Measurements from ENCODE around the gene PSMA2. TPM values are rescaled to one million over a fixed set of nuclear protein-coding genes. Genes with fewer than 3 reads are reported as not detected.

PSMA2 gene
- total and polyA plus RNA-seq, 2 donors (not counting 3 experiments of a cell fraction or from before 2014, with no cell fraction given): 107 to 118 TPM

DNA sequence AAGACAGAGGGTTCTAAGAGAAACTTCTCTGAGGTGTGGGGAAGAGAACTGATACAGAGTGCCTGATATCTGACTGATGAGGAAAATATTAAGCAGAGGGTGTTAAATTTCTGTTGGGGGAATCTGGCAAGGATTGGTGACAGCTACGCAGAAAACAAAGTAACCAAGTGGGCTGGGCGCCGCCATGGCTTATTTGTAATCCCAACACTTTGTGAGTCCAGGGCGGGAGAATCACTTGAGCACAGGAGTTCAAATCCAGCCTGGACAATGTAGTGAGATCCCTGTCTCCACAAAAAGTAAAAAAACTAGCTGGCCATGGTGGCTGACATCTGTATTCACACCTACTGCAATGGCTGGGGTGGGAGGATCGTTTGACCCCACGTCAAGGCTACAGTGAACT, 18.0 kb downstream of the PSMA2 start:
- TF ChIP-seq, protein P1, sequence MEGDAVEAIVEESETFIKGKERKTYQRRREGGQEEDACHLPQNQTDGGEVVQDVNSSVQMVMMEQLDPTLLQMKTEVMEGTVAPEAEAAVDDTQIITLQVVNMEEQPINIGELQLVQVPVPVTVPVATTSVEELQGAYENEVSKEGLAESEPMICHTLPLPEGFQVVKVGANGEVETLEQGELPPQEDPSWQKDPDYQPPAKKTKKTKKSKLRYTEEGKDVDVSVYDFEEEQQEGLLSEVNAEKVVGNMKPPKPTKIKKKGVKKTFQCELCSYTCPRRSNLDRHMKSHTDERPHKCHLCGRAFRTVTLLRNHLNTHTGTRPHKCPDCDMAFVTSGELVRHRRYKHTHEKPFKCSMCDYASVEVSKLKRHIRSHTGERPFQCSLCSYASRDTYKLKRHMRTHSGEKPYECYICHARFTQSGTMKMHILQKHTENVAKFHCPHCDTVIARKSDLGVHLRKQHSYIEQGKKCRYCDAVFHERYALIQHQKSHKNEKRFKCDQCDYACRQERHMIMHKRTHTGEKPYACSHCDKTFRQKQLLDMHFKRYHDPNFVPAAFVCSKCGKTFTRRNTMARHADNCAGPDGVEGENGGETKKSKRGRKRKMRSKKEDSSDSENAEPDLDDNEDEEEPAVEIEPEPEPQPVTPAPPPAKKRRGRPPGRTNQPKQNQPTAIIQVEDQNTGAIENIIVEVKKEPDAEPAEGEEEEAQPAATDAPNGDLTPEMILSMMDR (IDR thresholded peaks at IDR 0.05; ENCODE audit: extremely low read depth in 1 of 2, insufficient read depth in 1 of 2, low read depth in 1 of 2, low read length in 2 of 2): no peak
- TF ChIP-seq GATA2 (IDR thresholded peaks at IDR 0.05; ENCODE audit: insufficient read depth, insufficient read length, low read depth, low read length) (no peak), POLR2AphosphoS5 (IDR thresholded peaks at IDR 0.05; ENCODE audit: insufficient read depth, low read depth, low read length) (no peak), MYC (IDR thresholded peaks at IDR 0.05; ENCODE audit: low read depth, low read length) (no peak), FOS (IDR thresholded peaks at IDR 0.05; ENCODE audit: borderline replicate concordance, insufficient read depth, low read length) (no peak), EZH2 (IDR thresholded peaks at IDR 0.05; ENCODE audit: borderline replicate concordance, low read depth, low read length, severe bottlenecking) (no peak), JUN (IDR thresholded peaks at IDR 0.05; ENCODE audit: borderline replicate concordance, insufficient read depth, insufficient read length, low read depth) (no peak), POLR2A (IDR thresholded peaks at IDR 0.05; ENCODE audit: low read depth, low read length) (no peak)
- TF ChIP-seq, protein P2, sequence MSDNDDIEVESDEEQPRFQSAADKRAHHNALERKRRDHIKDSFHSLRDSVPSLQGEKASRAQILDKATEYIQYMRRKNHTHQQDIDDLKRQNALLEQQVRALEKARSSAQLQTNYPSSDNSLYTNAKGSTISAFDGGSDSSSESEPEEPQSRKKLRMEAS (IDR thresholded peaks at IDR 0.05; ENCODE audit: insufficient read depth, insufficient read length): no peak
- Histone ChIP-seq H2AFZ (ENCODE audit: low read depth, low read length) (no peak overlapping the region), H3K9ac (replicated peaks; ENCODE audit: extremely low read depth, insufficient read depth, low read length) (no peak overlapping the region), H3K4me3 (replicated peaks in 1 of 3; ENCODE audit: insufficient read depth in 1 of 3, low read depth in 1 of 3, low read length in 3 of 3) (no peak overlapping the region), H3K79me2 (ENCODE audit: control insufficient read depth, insufficient read depth, low read length) (no peaks in the 10 kb centered on the region), H3K27me3 (ENCODE audit: control insufficient read depth in 2 of 2, insufficient read depth in 2 of 2, low read length in 2 of 2) (no peaks in the 10 kb centered on the region), H3K9me3 (replicated peaks; ENCODE audit: control insufficient read depth, insufficient read depth, low read length) (no peaks in the 10 kb centered on the region), H4K20me1 (replicated peaks; ENCODE audit: control insufficient read depth, extremely low read depth, insufficient read depth, low read length) (no peaks in the 10 kb centered on the region), H3K4me1 (ENCODE audit: control insufficient read depth, extremely low read depth, insufficient read depth, low read length) (peaks cover 33% of the 10 kb centered on the region), H3K4me2 (ENCODE audit: insufficient read depth, low read length) (no peak overlapping the region), H3K27ac (ENCODE audit: insufficient read depth, low read depth, low read length) (peak overlapping the region; percentile 63), H3K36me3 (ENCODE audit: control insufficient read depth in 2 of 2, extremely low read depth in 1 of 2, insufficient read depth in 2 of 2, low read length in 2 of 2) (peaks cover 5 to 7% of the 10 kb centered on the region in 2 experiments), H3K9me1 (replicated peaks; ENCODE audit: control insufficient read depth, extremely low read depth, insufficient read depth, low read length) (no peaks in the 10 kb centered on the region)
- BruUV-seq (replicated peaks): no TSS peak
- intact Hi-C loops (cut with micrococcal nuclease): no loop called here
- FAIRE-seq (no peak), DNase-seq (ENCODE audit: low read depth, low spot score) (no peak)
- ChIA-PET CTCF (interaction anchor here (1.0 to 3.1 kb wide), 4 partner anchors 10 to 27 kb away, joined by 4 to 10 read pairs (median 8); partner anchors contain the start of genes MRPL32 and PSMA2), POLR2A (no interaction called here)
- dilution Hi-C loops (cut with MboI; ENCODE audit: extremely low pct_ligation_motif_present, low sequenced_read_pairs): no loop called here
